ENCODE measurements around the gene MOCOS. TPM values are rescaled to one million over a fixed set of nuclear protein-coding genes. Genes with fewer than 3 reads are reported as not detected.

Gene MOCOS
- total and polyA plus RNA-seq, 2 of the 8 experiments (the other 6 are each of a cell fraction or from before 2014, with no cell fraction given): 4.7 to 5.8 TPM

GRCh38 chr18:36275561-36275960 lies 88.3 kb downstream of the MOCOS start (continued):
- TF ChIP-seq GABPA (IDR thresholded peaks at IDR 0.05; ENCODE audit: borderline replicate concordance, insufficient read depth, low read length): no peak

All from H1 (cell line).